ENCODE data around the gene CEMIP2.

DNA sequence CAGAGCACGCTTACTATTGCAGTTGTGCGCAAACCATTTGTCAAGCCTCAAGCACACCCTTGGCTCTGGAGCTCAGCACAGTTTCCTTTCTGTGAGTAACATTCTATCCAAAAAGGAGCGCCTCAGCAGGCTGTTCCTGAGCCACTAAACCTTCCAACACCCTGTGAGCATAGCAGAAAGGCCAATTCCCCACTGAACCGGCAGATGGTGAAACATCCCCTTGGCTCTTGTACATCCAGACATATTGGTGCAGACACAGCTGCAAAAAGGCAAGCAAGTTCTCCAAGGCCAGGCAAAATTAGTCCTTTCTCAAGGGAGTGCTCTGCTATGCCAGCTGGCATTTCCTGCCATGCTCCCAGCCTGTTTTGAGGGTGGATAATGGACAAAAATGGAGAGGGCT, 44.1 kb upstream of the CEMIP2 start:
- no peak for TF ChIP-seq ATF2 (CRISPR knock-in tag; IDR thresholded peaks at IDR 0.05; ENCODE audit: borderline replicate concordance, low read depth)
- TF ChIP-seq, protein P1, sequence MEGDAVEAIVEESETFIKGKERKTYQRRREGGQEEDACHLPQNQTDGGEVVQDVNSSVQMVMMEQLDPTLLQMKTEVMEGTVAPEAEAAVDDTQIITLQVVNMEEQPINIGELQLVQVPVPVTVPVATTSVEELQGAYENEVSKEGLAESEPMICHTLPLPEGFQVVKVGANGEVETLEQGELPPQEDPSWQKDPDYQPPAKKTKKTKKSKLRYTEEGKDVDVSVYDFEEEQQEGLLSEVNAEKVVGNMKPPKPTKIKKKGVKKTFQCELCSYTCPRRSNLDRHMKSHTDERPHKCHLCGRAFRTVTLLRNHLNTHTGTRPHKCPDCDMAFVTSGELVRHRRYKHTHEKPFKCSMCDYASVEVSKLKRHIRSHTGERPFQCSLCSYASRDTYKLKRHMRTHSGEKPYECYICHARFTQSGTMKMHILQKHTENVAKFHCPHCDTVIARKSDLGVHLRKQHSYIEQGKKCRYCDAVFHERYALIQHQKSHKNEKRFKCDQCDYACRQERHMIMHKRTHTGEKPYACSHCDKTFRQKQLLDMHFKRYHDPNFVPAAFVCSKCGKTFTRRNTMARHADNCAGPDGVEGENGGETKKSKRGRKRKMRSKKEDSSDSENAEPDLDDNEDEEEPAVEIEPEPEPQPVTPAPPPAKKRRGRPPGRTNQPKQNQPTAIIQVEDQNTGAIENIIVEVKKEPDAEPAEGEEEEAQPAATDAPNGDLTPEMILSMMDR (IDR thresholded peaks at IDR 0.05): no peak
